C4-2B (cell line): Measurements from ENCODE around the gene PSMD12.
"Not testable (repeated sequence)": the region's sequence is repeated elsewhere in the genome, so short reads cannot be mapped to it uniquely, and the experiment has no call there.

Experiments
- ZFX ChIP-seq: fragments of 450-650 bp; IDR thresholded peaks from 2 replicates; pipeline ENCODE4 v1.6.1; 2017
- TF ChIP-seq, protein P1 (sequence below): fragments of 450-650 bp; conservative IDR thresholded peaks from 2 replicates; pipeline ENCODE4 v1.5.1; 2017; ENCODE audit warnings: mild to moderate bottlenecking

DNA sequence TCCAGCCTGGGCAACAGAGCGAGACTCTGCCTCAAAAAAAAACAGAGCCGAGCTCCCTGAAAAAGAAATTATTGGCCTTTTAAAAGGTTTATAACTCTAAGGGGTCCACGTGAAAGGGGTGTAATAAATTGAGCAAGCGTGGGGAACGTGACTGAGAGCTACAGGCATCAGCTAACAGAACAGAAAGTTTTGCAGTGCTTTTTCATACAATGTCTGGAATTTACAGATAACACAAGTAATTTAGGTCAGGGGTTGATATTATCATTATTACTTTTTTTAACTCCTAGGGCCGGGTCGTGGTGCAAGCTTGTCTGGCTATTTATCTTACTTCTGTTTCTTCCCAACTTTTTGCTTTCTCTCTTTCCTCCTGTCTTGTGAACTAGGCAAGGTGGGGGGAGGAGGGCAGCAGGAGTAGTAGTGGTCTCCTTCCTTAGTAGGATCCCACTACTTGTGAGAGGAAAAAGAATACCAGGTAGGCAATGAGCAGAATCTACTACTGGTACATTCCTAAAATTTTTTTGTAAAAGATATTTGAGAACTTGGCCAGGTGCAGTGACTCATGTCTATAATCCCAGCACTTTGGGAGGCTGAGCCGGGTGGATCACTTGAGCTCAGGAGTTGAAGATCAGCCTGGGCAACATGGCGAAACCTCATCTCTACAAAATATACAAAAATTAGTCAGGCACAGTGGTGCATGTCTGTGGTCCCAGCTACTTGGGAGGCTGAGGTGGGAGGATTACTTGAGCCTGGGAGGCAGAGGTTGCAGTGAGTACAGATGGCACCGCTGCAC lies 60.7 kb downstream of the PSMD12 start:
- TF ChIP-seq, protein P1, sequence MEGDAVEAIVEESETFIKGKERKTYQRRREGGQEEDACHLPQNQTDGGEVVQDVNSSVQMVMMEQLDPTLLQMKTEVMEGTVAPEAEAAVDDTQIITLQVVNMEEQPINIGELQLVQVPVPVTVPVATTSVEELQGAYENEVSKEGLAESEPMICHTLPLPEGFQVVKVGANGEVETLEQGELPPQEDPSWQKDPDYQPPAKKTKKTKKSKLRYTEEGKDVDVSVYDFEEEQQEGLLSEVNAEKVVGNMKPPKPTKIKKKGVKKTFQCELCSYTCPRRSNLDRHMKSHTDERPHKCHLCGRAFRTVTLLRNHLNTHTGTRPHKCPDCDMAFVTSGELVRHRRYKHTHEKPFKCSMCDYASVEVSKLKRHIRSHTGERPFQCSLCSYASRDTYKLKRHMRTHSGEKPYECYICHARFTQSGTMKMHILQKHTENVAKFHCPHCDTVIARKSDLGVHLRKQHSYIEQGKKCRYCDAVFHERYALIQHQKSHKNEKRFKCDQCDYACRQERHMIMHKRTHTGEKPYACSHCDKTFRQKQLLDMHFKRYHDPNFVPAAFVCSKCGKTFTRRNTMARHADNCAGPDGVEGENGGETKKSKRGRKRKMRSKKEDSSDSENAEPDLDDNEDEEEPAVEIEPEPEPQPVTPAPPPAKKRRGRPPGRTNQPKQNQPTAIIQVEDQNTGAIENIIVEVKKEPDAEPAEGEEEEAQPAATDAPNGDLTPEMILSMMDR: not testable (repeated sequence)
- not testable (repeated sequence) for TF ChIP-seq ZFX
